ENCODE measurements around the gene LRP8. TPM values are rescaled to one million over a fixed set of nuclear protein-coding genes. Genes with fewer than 3 reads are reported as not detected.

The LRP8 gene
- total and polyA plus RNA-seq, 2 experiments from 2014 or later: 1.3 to 8.9 TPM

GRCh38 chr1:53339736-53340635 lies 12.1 kb upstream of the LRP8 start:
- H3K79me2 ChIP-seq (ENCODE audit: insufficient read depth): no peaks in the 10 kb centered on the region

GRCh38 chr1:53338423-53338822 lies 10.6 kb upstream of the LRP8 start:
- Histone ChIP-seq H3K27ac (no peak overlapping the region), H3F3A (ENCODE audit: insufficient read depth) (no peaks in the 10 kb centered on the region), H3K4me3 (no peak overlapping the region), H3K79me2 (ENCODE audit: insufficient read depth) (no peaks in the 10 kb centered on the region), H3K27me3 (replicated peaks; ENCODE audit: insufficient read depth) (peaks cover 20% of the 10 kb centered on the region; the same call in 1 of the 2 replicates), H3K9me3 (ENCODE audit: low read depth) (no peaks in the 10 kb centered on the region), H3K4me2 (ENCODE audit: unreplicated experiment) (no peak overlapping the region), H2AFZ (no peak overlapping the region), H3K9me2 (ENCODE audit: insufficient read depth) (no peaks in the 10 kb centered on the region), H3K4me1 (ENCODE audit: insufficient read depth) (peaks cover under 1% of the 10 kb centered on the region; the same call in 1 of the 2 replicates), H3K9ac (no peak overlapping the region), H3K36me3 (ENCODE audit: low read depth) (no peaks in the 10 kb centered on the region), H4K20me1 (ENCODE audit: insufficient read depth) (no peaks in the 10 kb centered on the region)
- no peak for TF ChIP-seq EZH2phosphoT487 (IDR thresholded peaks at IDR 0.05; ENCODE audit: insufficient read depth, low read depth)
- no peak for DNase-seq
- 65 to 66% methylated on average over 1 of the region's 1 CpG for WGBS, 2 experiments (ENCODE audit: low coverage in 1 of 2, low lambda C conversion rate in 2 of 2, missing lambda C conversion rate in 2 of 2)
- in situ Hi-C loops (cut with MboI): no loop called here

More at GRCh38 chr1:53339736-53340635, 12.1 kb upstream of the LRP8 start:
- no peak overlapping the region for H3K9ac ChIP-seq
- H3K4me1 ChIP-seq (ENCODE audit: insufficient read depth): peaks cover 5% of the 10 kb centered on the region; the same call in 1 of the 2 replicates
- H3K27ac ChIP-seq: no peak overlapping the region
- no peaks in the 10 kb centered on the region for H3K9me2 ChIP-seq (ENCODE audit: insufficient read depth)
- WGBS, 2 experiments (ENCODE audit: low coverage in 1 of 2, low lambda C conversion rate in 2 of 2, missing lambda C conversion rate in 2 of 2): 56 to 57% methylated on average over 8 of the region's 8 CpGs
- H3K4me3 ChIP-seq: no peak overlapping the region
- H3K27me3 ChIP-seq (replicated peaks; ENCODE audit: insufficient read depth): peaks cover 20% of the 10 kb centered on the region; the same call in 1 of the 2 replicates
- H4K20me1 ChIP-seq (ENCODE audit: insufficient read depth): no peaks in the 10 kb centered on the region
- no peak overlapping the region for H2AFZ ChIP-seq
- DNase-seq: no peak
- in situ Hi-C loops (cut with MboI): no loop called here
- H3K36me3 ChIP-seq (ENCODE audit: low read depth): no peaks in the 10 kb centered on the region
- H3K4me2 ChIP-seq (ENCODE audit: unreplicated experiment): no peak overlapping the region
- H3F3A ChIP-seq (ENCODE audit: insufficient read depth): no peaks in the 10 kb centered on the region
- TF ChIP-seq EZH2 (IDR thresholded peaks at IDR 0.05; ENCODE audit: insufficient read depth, poor library complexity, severe bottlenecking) (no peak), EZH2phosphoT487 (IDR thresholded peaks at IDR 0.05; ENCODE audit: insufficient read depth, low read depth) (no peak)
- H3K9me3 ChIP-seq (ENCODE audit: low read depth): no peaks in the 10 kb centered on the region

GRCh38 chr1:53337499-53337898 lies 9.6 kb upstream of the LRP8 start:
- H2AFZ ChIP-seq: no peak overlapping the region
- H3K27me3 ChIP-seq (replicated peaks; ENCODE audit: insufficient read depth): peaks cover 20% of the 10 kb centered on the region; the same call in 1 of the 2 replicates
- H4K20me1 ChIP-seq (ENCODE audit: insufficient read depth): no peaks in the 10 kb centered on the region
- no peak overlapping the region for H3K4me2 ChIP-seq (ENCODE audit: unreplicated experiment)
- no peaks in the 10 kb centered on the region for H3K79me2 ChIP-seq (ENCODE audit: insufficient read depth)
- 85% methylated on average over 5 of the region's 5 CpGs for WGBS, 2 experiments (ENCODE audit: low coverage in 1 of 2, low lambda C conversion rate in 2 of 2, missing lambda C conversion rate in 2 of 2)
- no peak for TF ChIP-seq EZH2phosphoT487 (IDR thresholded peaks at IDR 0.05; ENCODE audit: insufficient read depth, low read depth)
- no peak for TF ChIP-seq EZH2 (IDR thresholded peaks at IDR 0.05; ENCODE audit: insufficient read depth, poor library complexity, severe bottlenecking)
- in situ Hi-C loops (cut with MboI): no loop called here
- no peak overlapping the region for H3K9ac ChIP-seq
- H3K9me2 ChIP-seq (ENCODE audit: insufficient read depth): no peaks in the 10 kb centered on the region
- no peaks in the 10 kb centered on the region for H3K4me1 ChIP-seq (ENCODE audit: insufficient read depth)
- no peak overlapping the region for H3K27ac ChIP-seq
- no peaks in the 10 kb centered on the region for H3F3A ChIP-seq (ENCODE audit: insufficient read depth)
- no peaks in the 10 kb centered on the region for H3K36me3 ChIP-seq (ENCODE audit: low read depth)
- H3K4me3 ChIP-seq: no peak overlapping the region
- no peak for DNase-seq
- no peaks in the 10 kb centered on the region for H3K9me3 ChIP-seq (ENCODE audit: low read depth)

GRCh38 chr1:53336146-53336545 lies 8.3 kb upstream of the LRP8 start:
- DNase-seq: no peak
- in situ Hi-C loops (cut with MboI): no loop called here
- TF ChIP-seq EZH2phosphoT487 (IDR thresholded peaks at IDR 0.05; ENCODE audit: insufficient read depth, low read depth) (no peak), EZH2 (IDR thresholded peaks at IDR 0.05; ENCODE audit: insufficient read depth, poor library complexity, severe bottlenecking) (no peak)
- no peaks in the 10 kb centered on the region for H3K36me3 ChIP-seq (ENCODE audit: low read depth)
- H3K27ac ChIP-seq: no peak overlapping the region
- no peaks in the 10 kb centered on the region for H4K20me1 ChIP-seq (ENCODE audit: insufficient read depth)
- H3K79me2 ChIP-seq (ENCODE audit: insufficient read depth): no peaks in the 10 kb centered on the region
- no peak overlapping the region for H2AFZ ChIP-seq
- peaks cover 20% of the 10 kb centered on the region; the same call in 1 of the 2 replicates for H3K27me3 ChIP-seq (replicated peaks; ENCODE audit: insufficient read depth)
- WGBS, 2 experiments (ENCODE audit: low coverage in 1 of 2, low lambda C conversion rate in 2 of 2, missing lambda C conversion rate in 2 of 2): 90 to 91% methylated on average over 12 of the region's 12 CpGs
- no peaks in the 10 kb centered on the region for H3K9me2 ChIP-seq (ENCODE audit: insufficient read depth)
- no peaks in the 10 kb centered on the region for H3K4me1 ChIP-seq (ENCODE audit: insufficient read depth)
- no peak overlapping the region for H3K4me3 ChIP-seq
- H3K4me2 ChIP-seq (ENCODE audit: unreplicated experiment): no peak overlapping the region
- no peaks in the 10 kb centered on the region for H3F3A ChIP-seq (ENCODE audit: insufficient read depth)
- no peak overlapping the region for H3K9ac ChIP-seq
- no peaks in the 10 kb centered on the region for H3K9me3 ChIP-seq (ENCODE audit: low read depth)

Measured in GM23248 (cell line).